NCI-H2171 treated with DMSO at 0.1 percent for 48 hours (cell line): ENCODE measurements around the gene MDH1B.
"Not testable (repeated sequence)": the region's sequence is repeated elsewhere in the genome, so short reads cannot be mapped to it uniquely, and the experiment has no call there.

ENCODE experiments used
- DNase-seq: peaks from one replicate; lab custom pipeline; 2025; lab: John Stamatoyannopoulos, UW

Gene MDH1B

DNA sequence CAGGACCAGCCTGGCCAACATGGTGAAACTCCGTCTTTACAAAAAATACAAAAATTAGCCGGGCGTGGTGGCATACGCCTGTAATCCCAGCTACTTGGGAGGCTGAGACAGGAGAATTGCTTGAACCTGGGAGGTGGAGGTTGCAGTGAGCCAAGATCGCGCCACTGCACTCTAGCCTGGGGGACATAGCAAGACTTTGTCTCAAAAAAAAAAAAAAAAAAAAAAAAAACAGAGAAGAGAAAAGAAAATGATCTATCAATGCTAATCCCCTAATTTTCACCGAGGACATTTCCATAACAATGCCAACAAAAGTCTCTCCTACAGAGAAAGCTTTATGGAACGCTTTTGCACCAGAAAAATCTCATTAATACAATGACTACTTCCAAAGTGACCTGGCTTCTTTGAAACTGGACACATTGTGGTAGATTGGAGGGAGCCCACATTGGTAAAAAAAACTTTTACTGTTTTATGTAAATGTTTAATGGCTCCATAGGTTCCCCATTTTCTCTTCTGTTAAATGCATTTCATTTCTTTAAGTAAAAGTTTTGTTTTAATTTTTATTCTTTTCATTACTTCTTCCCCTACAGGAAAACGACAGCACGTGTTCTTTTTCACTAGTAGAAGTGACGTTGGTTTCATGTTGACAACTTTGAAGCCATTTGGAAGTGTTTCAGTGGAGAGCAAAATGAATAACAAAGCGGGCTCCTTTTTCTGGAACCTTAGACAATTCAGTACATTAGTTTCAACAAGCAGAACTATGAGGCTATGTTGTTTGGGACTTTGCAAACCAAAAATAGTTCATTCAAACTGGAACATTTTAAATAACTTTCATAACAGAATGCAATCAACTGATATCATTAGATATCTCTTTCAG lies 1.2 kb upstream of the MDH1B start:
- no peak for DNase-seq

DNA sequence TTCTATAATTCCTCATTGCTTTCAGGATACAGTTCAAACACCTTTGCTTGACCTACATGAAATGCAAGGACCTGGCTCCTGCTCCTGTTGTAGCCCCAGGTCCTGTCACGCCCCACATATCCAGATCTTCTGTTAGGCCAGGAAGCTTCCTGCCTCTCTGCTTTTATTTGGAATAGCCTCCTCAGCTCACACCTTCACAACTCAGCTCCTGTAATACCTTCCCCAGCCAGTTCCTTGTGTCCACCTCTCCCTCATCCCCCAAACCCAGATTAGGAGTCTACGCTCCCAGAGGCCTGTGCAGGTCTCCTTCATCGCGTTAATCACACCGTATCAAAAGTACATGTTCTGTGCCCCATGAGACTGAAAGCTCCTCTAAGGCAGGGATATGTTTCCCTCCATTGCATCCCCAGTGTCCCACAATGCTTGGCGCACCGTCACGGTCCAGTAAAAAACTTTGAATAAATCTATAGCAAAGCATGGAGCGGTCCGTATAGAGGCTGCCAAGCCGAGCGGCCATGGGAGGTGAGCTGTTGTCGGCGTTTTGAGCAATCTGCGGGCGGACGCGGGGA lies 371 bp downstream of the MDH1B start:
- DNase-seq = no peak

DNA sequence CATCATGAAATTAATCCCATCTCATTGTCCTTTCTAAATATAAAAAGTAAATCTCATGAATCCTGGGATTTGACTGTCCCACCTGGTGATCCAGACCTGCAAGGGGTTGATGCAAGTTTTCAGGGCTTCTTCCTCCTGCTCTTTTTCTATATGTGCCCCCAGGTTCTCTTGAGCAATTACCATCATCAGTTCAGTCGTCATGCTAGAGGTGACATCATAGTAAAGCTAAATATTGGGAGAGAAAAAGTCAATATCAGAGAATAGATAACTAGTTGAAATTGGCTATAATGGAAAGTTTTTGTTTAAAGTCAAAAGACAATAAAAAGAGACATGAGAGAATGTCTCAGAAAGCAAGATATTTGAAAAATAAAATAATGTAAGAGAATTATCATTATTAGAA lies 8.3 kb downstream of the MDH1B start:
- DNase-seq = no peak

GRCh38 chr2:206740800-206741199 lies 24.3 kb downstream of the MDH1B start:
- no peak for DNase-seq

GRCh38 chr2:206739271-206739670 lies 25.9 kb downstream of the MDH1B start:
- peak; percentile 77 for DNase-seq

DNA sequence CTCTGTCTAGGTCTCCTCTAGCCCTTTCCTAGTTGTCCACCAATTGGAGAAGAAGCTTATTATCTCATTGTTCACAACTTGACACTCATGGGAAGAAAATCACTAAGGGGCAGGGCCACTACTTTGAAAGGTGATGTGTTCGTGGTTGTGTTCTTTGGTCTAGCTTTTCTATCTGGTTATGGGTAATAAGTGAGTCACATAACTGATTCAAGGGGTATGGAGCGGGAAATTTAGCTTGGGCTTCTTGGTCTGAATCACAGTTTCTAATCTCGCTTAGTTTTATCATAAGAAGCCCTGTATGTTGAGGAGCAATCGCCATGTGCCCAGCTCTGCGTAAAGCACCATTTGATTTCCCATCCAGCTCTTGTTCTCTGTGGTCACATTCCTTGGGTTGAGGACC lies 28.2 kb downstream of the MDH1B start:
- DNase-seq = no peak

GRCh38 chr2:206733341-206733740 lies 31.8 kb downstream of the MDH1B start:
- DNase-seq = no peak

DNA sequence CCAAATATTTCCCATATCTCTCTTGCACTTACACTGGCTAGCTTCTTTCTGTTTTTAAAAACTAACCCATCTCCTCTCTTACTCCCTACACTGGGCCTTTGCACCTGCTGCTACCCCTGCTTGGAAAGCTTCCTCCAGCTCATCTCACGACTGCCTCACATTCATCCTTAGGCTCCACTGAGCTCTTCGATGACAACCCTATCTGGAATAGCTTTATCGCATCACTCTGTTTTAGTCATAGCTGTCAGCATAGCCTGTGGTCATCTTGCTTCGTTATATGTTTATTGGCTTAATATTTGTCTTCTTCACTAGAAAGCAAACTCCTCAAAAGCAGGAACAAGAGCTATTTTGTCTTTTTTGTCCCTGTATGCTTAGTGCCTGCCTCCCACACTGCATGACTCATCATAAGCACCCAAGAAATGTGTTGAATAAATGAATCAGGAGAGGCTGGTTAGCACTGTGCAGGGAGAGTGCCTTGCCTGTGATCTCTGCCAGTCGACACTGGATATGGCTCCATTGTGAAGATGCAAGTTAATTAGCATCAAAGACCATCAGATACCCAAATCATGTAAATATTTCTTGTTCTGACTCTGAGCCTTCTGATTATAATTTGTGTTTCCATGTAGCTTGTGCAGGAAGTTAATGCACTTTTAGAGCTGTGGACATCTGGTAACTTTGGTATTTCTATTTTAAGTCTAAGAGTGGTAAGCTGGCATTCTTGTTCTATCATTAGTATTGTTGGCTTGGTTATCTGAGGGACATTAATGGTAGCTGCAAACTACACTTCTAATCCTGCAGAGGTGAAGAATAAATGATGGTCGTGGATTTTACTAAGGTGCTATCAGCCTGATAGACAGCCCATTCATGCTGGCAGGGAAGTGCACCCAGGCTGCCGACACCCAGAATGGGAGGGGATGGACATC lies 36.6 kb downstream of the MDH1B start:
- DNase-seq = no peak

GRCh38 chr2:206727287-206727686 lies 37.8 kb downstream of the MDH1B start:
- no peak for DNase-seq

DNA sequence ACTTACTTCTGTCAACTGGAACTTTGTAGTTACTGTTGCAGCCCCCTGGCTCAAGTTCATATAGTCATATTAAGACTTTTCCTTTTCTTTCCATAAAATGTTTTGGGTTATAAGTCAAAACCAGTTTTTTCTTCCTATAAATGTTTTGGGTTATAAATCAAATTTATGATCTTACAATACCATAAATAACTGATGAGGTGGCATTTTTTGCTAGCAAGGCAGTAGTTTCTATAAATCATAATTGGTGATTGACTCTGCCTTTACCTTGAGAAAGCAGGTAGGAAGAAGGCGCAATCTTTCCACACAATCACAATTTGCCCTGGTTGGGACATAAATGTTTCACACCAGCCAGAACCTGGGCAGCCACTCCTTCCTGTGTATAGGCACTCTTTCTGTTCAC lies 41.8 kb downstream of the MDH1B start:
- DNase-seq = no peak

DNA sequence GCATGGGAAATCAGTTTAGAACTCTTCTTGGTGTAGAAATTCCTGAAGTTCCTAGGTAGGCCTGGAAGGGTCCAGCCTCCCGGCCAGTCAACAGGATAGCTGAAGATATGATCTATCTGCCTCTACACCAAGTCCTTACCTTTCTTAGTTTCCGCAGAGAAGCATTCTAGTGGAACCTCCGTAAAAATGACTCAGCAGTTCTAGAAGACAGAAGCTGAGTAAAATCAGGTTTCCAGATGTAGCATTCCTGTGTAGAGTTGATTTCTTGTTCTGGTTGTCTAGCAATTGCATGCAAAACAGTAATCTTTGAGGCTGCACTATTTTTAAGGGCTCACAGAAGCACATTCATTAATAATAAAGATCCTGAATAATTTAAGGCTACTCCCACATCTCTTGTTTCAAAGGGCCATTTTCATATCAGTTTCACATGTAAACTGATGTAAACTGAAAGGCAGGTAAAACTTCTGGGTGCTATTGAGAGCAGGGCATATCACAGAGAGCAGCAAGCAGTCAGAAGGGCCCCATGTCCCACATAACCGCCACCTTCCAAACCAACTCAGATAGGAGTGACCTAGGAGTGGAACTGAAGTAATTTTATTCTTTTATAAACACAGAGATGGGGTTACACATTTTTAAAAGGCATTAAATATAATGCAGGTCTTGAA lies 43.7 kb downstream of the MDH1B start:
- no peak for DNase-seq

GRCh38 chr2:206718296-206718695 lies 46.8 kb downstream of the MDH1B start, which contains the start of gene DYTN:
Gene DYTN (minus strand): TSS chr2:206718396. CDS start chr2:206718279, 117 bp downstream.
- peak; percentile 70 for DNase-seq

DNA sequence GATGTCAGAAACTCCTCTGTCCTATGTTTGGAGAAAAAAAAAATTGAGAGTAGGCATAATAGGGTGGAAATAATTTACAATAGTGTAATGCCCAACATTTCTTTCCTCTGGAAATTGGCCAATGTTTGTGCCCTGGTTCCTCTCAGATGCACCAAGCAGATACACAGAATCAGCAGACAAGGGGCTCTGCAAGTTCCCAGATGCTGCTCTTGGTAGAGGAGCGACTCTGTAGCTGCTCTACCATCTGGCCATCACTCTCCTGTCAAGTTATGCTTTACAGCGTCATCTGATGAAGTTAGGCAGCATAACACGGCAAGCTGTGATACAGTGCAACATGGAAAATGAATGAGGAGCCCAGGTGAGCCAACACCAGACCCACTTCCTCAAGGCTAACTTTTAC lies 48.5 kb downstream of the MDH1B start:
- peak; percentile 96 for DNase-seq

DNA sequence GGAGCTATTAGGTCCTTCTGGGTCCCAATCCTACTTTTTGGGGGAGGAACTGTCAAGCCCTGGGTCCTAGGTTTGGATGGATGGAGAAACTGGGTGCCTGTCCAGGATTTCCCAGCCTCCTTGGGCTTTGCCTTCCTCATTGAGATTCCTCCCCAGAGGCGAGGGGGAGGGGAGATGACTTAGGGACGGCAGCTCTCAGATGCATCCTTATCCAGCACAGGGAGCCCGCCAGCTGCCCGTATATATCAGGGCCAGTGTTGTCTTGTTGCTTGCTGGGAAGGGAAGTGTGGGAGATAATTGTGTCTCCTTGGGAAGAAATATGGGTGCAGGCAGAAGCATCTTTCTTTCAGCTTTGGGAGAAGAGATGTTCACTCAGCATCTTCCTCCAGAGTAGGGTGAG lies 49.9 kb downstream of the MDH1B start:
- not testable (repeated sequence) for DNase-seq

DNA sequence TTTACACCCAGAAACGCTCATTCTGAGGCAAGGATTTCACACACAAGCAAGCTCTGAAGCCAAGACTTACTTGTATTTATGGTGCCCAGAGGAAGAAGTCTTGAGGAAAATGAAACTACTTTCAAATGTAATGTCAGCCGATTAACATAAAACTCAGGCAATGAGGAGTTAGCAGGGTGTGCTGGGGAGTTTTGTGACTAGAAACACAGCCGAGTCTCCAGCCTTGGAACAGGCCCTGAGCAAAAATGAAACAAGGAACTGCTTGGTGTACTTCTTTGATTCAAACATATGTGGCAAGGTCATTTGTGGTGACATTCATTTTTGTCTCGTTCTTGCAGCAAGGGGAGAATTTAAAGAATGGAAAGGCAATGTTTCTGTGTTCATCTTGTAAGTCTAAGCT lies 51.4 kb downstream of the MDH1B start:
- no peak for DNase-seq

GRCh38 chr2:206708286-206708685 lies 56.8 kb downstream of the MDH1B start:
- no peak for DNase-seq

- no peak for DNase-seq
These were observed 57.9 kb downstream of the MDH1B start for GRCh38 chr2:206707164-206707701.

- no peak for DNase-seq
These were observed 63.0 kb downstream of the MDH1B start for GRCh38 chr2:206701952-206702605.

GRCh38 chr2:206700156-206700555 lies 65.0 kb downstream of the MDH1B start:
- no peak for DNase-seq

- no peak for DNase-seq
These were observed 66.3 kb downstream of the MDH1B start for GRCh38 chr2:206698811-206699210.

- DNase-seq = no peak
These were observed 68.2 kb downstream of the MDH1B start for GRCh38 chr2:206696910-206697309.
